GM19324 (cell line): Measurements from ENCODE around the gene CDKL4.
"Not testable (repeated sequence)": the region's sequence is repeated elsewhere in the genome, so short reads cannot be mapped to it uniquely, and the experiment has no call there.

Experiments used
- ATAC-seq: cut with Tn5 transposase; IDR thresholded peaks from one replicate; pipeline ENCODE4 v1.9.1; 2021; ENCODE audit warnings: mild to moderate bottlenecking, moderate library complexity; ENCODE audit not compliant: unreplicated experiment, low FRiP score

The CDKL4 gene

DNA sequence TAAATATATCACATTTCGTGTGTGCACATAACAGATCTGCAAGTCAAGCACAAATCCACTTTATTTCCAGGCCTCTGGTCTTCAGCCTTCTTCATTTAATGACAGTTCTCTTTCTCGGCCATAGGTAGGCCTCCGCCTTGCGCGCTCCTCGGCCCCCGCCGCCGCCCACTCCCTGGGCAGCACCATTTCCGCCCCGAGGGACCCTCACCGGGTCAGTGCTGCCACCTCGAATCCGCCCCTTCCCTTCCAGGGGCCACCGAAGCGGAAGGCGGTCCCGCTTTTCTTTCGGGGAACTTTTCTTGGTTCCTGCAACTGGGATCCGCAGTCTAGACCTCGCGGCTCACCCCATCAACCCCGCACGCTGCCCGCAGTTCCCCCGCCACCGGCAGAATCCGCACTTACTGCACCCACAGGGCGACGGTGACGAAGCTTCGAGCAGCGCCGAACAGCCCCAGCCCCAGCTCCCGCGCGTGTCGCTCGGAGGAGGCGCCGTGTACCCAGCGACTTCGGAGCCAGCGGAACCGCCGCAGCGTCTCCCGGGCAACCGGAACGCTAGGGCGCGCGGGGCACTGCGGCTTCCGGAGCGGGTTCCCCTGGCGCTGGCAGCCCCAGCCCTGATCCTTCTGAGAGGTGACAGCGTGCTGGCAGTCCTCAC is at the start of gene CDKL4:
Gene CDKL4 (minus strand): TSS at position 502 of the 655 bp plus-strand sequence.
- no peak for ATAC-seq

DNA sequence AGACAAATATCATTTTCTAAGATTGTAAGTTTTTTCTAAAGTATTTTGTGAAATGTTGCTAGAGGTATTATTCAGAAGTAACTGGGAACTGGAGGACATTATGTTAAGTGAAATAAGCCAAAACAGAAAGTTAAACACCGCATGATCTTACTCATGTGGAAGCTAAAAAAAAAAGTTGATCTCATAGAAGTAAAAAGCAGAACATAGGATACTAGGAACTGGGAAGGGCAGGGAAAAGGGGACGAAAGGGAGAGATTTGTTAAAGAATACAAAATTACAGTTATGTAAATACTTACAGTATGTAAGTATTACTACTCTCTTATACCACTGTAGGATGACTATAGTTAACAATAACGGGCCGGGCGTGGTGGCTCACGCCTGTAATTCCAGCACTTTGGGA is 46.7 kb upstream of the CDKL4 start:
- no peak for ATAC-seq

DNA sequence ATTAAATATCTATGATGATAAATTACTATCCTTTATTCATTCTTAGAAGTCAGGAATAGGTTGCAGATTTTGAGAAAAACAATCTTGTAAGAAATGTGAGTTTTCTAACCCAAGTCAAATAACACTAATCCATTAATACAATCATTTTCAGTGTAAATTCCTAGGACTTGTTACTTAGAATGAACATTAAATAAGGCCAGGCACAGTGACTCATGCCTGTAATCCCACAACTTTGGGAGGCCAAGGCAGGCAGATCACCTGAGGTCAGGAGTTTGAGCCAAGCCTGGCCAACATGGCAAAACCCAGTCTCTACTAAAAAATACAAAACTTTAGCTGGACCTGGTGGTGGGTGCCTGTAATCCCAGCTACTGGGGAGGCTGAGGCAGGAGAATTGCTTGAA is 45.8 kb upstream of the CDKL4 start:
- ATAC-seq, result no peak

- no peak for ATAC-seq
These were observed 39.8 kb upstream of the CDKL4 start for GRCh38 chr2:39283561-39283960.

- ATAC-seq, result no peak
These were observed 37.6 kb upstream of the CDKL4 start for GRCh38 chr2:39281391-39281790.

DNA sequence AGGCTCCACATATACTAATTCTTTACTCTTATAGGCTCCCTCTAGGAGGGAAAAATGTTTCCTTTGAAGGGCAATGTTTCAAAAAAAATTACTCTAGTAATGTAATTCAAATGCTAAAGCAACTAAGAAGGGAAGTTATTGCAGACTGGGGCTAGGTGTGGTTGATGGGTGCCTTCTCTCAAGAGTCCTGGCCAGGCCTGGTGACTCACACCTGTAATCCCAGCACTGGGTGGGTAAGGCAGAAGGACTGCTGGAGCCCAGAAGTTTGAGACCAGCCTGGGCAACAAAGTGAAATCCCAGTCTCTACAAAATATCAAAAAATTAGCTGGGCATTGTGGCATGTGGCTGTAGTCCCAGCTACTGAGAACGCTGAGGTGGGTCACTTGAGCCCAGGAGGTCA is 31.2 kb upstream of the CDKL4 start:
- ATAC-seq, result no peak

- ATAC-seq, result no peak
These were observed 26.2 kb upstream of the CDKL4 start for GRCh38 chr2:39269941-39270340.

DNA sequence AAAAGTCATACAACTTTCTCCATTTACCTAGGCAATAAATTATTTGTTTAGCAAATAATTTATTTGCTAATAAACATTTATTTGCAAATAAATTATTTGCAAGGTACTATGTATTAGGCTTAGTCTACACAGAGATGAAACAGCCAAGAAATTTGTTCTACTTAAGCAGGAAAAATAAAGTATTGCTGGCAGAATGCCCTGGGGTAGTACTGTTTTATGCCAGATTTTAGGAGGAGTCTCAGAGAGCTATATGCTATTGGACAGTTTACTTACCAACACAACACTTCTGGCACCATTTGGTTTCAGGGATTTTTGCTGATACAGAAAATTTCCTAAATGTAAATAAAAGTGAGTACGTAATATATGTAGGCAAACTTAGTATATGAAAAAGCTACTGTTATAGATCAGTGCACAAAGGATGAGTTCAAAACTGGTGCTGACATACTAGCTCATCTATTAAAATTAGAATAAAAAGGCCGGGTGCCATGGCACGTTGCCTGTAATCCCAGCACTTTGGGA is 23.2 kb upstream of the CDKL4 start:
- ATAC-seq, result no peak

- ATAC-seq, result peak; percentile 74
These were observed 22.5 kb upstream of the CDKL4 start for GRCh38 chr2:39266139-39266805.

- no peak for ATAC-seq
These were observed 21.5 kb upstream of the CDKL4 start for GRCh38 chr2:39265315-39265714.

- peak; percentile 47 for ATAC-seq
These were observed 21.0 kb upstream of the CDKL4 start for GRCh38 chr2:39264733-39265132.

GRCh38 chr2:39260087-39260486 is 16.3 kb upstream of the CDKL4 start:
- no peak for ATAC-seq

DNA sequence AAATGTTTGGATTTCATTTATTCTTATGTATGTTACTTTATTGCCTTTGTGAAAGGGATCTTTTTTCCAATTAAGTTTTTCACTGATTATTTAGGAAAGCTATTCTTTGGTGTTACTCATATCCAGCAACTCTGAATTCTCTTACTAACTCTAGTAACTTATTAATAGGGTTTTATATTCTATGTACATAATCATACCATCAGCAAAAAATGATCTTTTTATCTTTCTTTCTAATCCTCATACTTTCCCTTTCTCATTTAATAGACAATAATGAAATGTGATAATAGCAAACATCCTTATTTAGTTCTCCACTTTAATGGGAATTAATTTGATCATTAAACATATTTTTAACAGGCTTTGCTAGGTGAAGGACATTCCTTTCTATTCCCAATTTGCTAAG is 12.3 kb upstream of the CDKL4 start:
- no peak for ATAC-seq

GRCh38 chr2:39252888-39253518 is 9.2 kb upstream of the CDKL4 start:
- no peak for ATAC-seq

GRCh38 chr2:39247512-39248043 is 3.8 kb upstream of the CDKL4 start:
- no peak for ATAC-seq

GRCh38 chr2:39246382-39246980 is 2.7 kb upstream of the CDKL4 start:
- peak; percentile 57 for ATAC-seq

DNA sequence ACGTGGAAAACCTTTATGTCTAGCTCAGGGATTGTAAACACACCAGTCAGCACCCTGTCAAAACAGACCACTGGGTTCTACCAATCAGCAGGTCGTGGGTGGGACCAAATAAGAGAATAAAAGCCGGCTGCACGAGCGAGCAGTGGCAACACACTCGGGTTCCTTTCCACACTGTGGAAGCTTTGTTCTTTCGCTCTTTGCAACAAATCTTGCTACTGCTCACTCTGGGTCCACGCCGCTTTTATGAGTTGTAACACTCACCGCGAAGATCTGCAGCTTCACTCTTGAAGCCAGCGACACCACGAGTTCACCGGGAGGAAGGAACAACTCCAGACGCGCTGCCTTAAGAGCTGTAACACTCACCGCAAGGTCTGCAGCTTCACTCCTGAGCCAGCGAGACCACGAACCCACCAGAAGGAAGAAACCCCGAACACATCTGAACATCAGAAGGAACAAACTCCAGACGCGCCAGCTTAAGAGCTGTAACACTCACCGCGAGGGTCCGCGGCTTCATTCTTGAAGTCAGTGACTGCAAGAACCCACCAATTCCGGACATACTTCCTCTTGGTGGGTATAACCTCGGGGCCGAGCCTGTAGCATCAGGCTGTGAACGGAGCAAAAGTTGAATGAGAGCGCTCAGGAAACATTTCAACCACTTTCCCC is 1.3 kb upstream of the CDKL4 start:
- ATAC-seq, result not testable (repeated sequence)

GRCh38 chr2:39244241-39244862 is 582 bp upstream of the CDKL4 start:
- not testable (repeated sequence) for ATAC-seq

- no peak for ATAC-seq
These were observed 2.2 kb downstream of the CDKL4 start for GRCh38 chr2:39241588-39241987.

DNA sequence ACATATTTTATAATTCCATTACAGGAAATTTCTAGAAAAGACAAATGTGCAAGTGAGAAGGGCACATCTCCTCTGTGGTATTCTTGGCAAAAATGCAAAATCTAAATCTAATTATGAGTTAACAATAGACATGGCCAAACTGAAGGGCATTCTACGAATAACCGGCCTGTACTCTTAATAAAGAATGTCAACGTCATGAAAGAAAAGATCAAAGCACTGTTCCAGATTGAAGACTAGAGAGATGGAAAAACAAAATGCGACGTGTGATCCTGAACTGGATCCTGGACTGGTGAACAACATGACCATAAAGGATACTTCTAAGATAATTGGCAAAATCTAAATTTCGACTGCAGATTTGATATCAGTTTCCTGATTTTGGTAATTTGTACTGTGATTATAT is 3.0 kb downstream of the CDKL4 start:
- ATAC-seq, result no peak
